Activated naive CD8-positive, alpha-beta T cell treated with anti-CD3 and anti-CD28 coated beads, Interleukin-2, amount 10 ng/mL, durations not matched to agents 7 days and 5 days (primary cell): Measurements from ENCODE around the gene FADS1. TPM values are rescaled to one million over a fixed set of nuclear protein-coding genes. Genes with fewer than 3 reads are reported as not detected.

Source experiments
- ATAC-seq: fragments of 150-1000 bp; cut with Tn5 transposase; one replicate; pipeline ENCODE4 v1.10.0; 2021; ENCODE audit warnings: low read depth, moderate library complexity
- POLR2A ChIA-PET: fragments of 350-600 bp; sonication (Branson Sonifier 250); formaldehyde crosslinking; loops from one replicate; lab custom pipeline; 2021; ENCODE audit warnings: antibody characterized with exemption; lab: Charles Lee
- DNase-seq: peaks from one replicate; pipeline ENCODE4 v3.0.0; 2021
- H3K27ac Mint-ChIP-seq: one replicate; pipeline ENCODE4 v1.8.0; 2022; ENCODE audit warnings: mild to moderate bottlenecking, mixed read lengths
- H3K27me3 Mint-ChIP-seq: one replicate; pipeline ENCODE4 v1.8.0; 2022; ENCODE audit warnings: mild to moderate bottlenecking, moderate library complexity, mixed read lengths
- H3K36me3 Mint-ChIP-seq: one replicate; pipeline ENCODE4 v1.8.0; 2021; ENCODE audit warnings: mild to moderate bottlenecking, mixed read lengths
- H3K4me1 Mint-ChIP-seq: one replicate; pipeline ENCODE4 v1.8.0; 2021; ENCODE audit warnings: mixed read lengths
- H3K4me3 Mint-ChIP-seq: one replicate; pipeline ENCODE4 v1.8.0; 2022; ENCODE audit warnings: mild to moderate bottlenecking, moderate library complexity, mixed read lengths
- H3K9me3 Mint-ChIP-seq: one replicate; pipeline ENCODE4 v1.8.0; 2021; ENCODE audit warnings: mixed read lengths
- total RNA-seq, 2 experiments: library from RNA; stranded (reverse); gene quantifications; one replicate each; pipeline ENCODE4 v1.2.3, GENCODE V29; 2021

The FADS1 gene
- total RNA-seq, 2 experiments from 2014 or later = 53.2 to 54.7 TPM

DNA sequence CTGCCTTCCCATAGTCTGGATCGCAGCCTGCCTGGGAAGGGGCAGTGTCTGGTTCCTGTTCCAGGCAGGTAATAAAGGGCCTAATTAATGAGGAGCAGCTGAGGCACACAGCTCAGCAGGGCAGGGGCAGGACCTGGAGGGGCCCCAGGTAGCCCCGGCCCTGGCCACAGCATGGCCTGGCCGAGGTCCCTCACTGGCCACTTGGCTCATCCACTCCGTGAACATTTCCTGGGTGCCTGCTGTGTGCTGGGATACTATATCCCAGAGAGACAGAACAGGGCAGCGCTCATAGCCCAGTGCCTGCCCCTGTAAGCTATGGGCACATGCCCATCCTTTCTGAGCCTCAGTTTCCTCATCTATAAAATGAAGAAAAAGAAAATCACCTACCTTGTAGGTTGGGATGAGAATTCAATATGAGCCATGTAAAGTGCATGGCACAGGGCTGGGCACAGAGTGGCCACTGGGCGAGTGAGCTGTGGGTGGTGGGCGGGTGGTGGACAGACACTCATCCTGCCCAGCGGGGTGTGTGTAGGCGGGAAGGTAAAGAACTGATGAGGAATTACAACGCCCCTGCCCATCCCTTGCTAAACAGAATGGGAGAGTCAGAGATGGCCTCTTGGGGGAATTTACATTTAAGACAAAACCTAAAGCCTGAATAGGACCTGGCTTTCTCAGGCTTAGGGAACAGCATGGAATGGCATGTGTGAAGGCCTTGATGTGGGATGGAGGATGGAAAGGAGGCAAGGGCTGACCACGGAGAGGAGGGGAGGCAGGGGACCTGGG lies 55.2 kb downstream of the FADS1 start:
- Mint-ChIP-seq H3K36me3 (no peaks in the 10 kb centered on the region), H3K4me1 (peaks cover 7% of the 10 kb centered on the region), H3K9me3 (no peaks in the 10 kb centered on the region), H3K4me3 (no peak overlapping the region), H3K27ac (no peak overlapping the region), H3K27me3 (peaks cover 2% of the 10 kb centered on the region)
- POLR2A ChIA-PET = no interaction called here
- DNase-seq (no peak), ATAC-seq (no peak)

DNA sequence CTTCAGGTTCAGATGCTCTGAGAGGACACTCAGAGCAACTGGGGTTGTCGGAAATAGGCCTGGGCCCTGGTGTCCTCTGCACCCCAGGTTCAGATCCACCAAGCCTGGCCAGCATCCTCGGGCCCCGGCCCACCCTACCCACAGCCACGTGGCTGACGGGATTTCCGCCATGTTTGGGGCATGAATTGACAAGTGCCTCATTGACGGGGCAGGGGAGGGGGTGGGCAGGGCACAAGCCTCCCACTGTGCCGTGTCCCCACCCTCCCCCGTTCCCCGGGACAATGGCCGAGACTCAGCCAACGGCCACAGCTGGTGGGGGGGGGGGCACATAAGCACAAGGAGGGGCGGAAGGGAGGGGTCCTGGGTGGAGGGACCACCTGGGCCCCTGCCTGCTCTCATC lies 55.9 kb downstream of the FADS1 start:
- POLR2A ChIA-PET = no interaction called here
- ATAC-seq (no peak), DNase-seq (no peak)
- H3K27me3 Mint-ChIP-seq = peaks cover 2% of the 10 kb centered on the region
- H3K4me3 Mint-ChIP-seq = no peak overlapping the region
- no peak overlapping the region for H3K27ac Mint-ChIP-seq
- peaks cover 12% of the 10 kb centered on the region for H3K4me1 Mint-ChIP-seq
- H3K36me3 Mint-ChIP-seq = no peaks in the 10 kb centered on the region
- H3K9me3 Mint-ChIP-seq = no peaks in the 10 kb centered on the region

GRCh38 chr11:61757213-61757862 lies 59.5 kb downstream of the FADS1 start:
- no peaks in the 10 kb centered on the region for H3K9me3 Mint-ChIP-seq
- H3K27me3 Mint-ChIP-seq = peaks cover 17% of the 10 kb centered on the region

GRCh38 chr11:61756452-61757212 lies 60.2 kb downstream of the FADS1 start:
- POLR2A ChIA-PET = interaction anchor here (1.1 kb wide), 1 partner anchor 16 kb away, joined by 4 read pairs; no protein-coding TSS in a partner anchor
- peaks cover 19% of the 10 kb centered on the region for H3K4me1 Mint-ChIP-seq
- peak; percentile 79 for ATAC-seq

More at GRCh38 chr11:61757213-61757862, 59.5 kb downstream of the FADS1 start:
- ATAC-seq (no peak), DNase-seq (no peak)
- Mint-ChIP-seq H3K4me3 (no peak overlapping the region), H3K36me3 (no peaks in the 10 kb centered on the region), H3K4me1 (peaks cover 17% of the 10 kb centered on the region), H3K27ac (peak overlapping the region; percentile 70)
- POLR2A ChIA-PET = no interaction called here

GRCh38 chr11:61756147-61756451 lies 60.7 kb downstream of the FADS1 start:
- peak overlapping the region; percentile 52 for H3K4me3 Mint-ChIP-seq
- DNase-seq (no peak), ATAC-seq (no peak)
- H3K9me3 Mint-ChIP-seq = no peaks in the 10 kb centered on the region
- POLR2A ChIA-PET = interaction anchor here (1.1 kb wide), 1 partner anchor 16 kb away, joined by 4 read pairs; no protein-coding TSS in a partner anchor
- peak overlapping the region; percentile 82 for H3K27ac Mint-ChIP-seq
- H3K4me1 Mint-ChIP-seq = peaks cover 19% of the 10 kb centered on the region
- H3K36me3 Mint-ChIP-seq = no peaks in the 10 kb centered on the region
- H3K27me3 Mint-ChIP-seq = peaks cover 26% of the 10 kb centered on the region

More at GRCh38 chr11:61756452-61757212, 60.2 kb downstream of the FADS1 start:
- Mint-ChIP-seq H3K9me3 (no peaks in the 10 kb centered on the region), H3K36me3 (no peaks in the 10 kb centered on the region), H3K4me3 (peak overlapping the region; percentile 52), H3K27ac (peak overlapping the region; percentile 82), H3K27me3 (peaks cover 21% of the 10 kb centered on the region)
- DNase-seq = peak; percentile 51

DNA sequence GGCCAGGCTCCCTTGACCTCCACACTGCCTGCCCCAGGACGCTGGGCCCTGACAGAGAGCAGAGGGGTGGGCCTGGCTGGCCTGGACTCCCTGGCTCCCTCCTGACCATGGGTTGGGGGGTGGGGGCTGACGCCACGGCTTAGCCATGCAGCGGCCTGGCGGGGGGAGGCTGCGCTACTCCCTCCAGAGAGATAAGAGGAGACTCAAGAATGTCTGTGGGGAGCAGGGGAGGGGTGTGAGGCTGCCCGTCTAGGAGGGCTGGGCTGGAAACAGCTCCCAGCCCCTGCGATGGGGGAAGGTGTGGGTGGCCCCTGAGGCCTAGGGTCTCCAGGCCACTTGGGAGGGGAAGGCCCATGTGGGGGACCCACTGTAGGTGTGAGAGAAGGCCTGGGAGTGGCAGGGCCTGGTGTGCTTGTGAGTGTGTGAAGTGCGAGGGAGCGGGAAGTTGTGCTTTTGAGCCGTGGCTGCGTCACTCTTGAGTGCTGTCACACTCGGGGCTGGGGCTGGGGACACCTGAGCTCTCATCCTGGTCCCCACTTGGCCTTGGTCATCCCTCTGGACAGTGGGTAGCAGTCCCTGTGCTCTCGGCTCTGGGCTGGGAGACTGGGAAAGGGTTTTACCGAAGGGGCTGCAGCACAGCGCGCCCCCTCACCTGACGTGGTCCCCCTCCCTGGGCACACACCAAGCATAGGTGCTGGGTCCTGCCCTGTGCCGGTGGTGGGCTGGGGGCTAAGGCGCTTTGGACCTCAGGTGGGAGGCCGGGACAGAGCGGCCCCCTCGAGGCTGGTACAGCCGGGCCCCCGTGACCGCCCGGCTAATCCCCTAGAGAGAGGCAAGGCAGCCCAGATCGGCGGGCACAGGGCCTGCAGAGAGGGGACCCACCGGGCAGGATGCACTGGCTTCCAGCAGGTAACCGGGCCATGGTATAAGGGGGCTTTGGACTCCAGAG lies 62.0 kb downstream of the FADS1 start:
- POLR2A ChIA-PET = no interaction called here
- peaks cover 19% of the 10 kb centered on the region for H3K4me1 Mint-ChIP-seq
- DNase-seq (no peak), ATAC-seq (no peak)
- H3K27me3 Mint-ChIP-seq = peaks cover 27% of the 10 kb centered on the region
- peak overlapping the region; percentile 71 for H3K27ac Mint-ChIP-seq
- H3K9me3 Mint-ChIP-seq = no peaks in the 10 kb centered on the region
- H3K36me3 Mint-ChIP-seq = no peaks in the 10 kb centered on the region
- no peak overlapping the region for H3K4me3 Mint-ChIP-seq

DNA sequence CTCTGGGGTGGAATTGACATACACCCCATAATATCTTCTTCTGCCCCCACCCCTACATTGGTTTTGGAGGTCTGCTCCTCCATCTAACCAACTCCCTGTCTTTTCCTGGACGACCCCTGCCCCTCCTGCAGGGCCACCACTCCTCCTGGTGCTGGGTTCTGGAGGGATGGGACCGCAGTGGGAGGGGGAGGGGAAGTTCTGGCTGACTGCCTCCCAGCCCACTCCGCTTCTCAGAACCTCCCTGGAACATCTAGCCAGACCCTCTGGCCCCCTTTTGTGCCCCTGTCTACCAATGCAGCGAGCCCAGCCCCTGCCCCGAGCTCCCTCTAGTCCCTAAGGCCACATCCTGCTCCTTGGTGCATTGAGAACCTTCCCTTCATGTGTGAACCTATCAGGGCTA lies 63.1 kb downstream of the FADS1 start:
- Mint-ChIP-seq H3K36me3 (no peaks in the 10 kb centered on the region), H3K27me3 (peaks cover 31% of the 10 kb centered on the region), H3K27ac (no peak overlapping the region), H3K4me3 (peak overlapping the region; percentile 58), H3K4me1 (peaks cover 19% of the 10 kb centered on the region), H3K9me3 (no peaks in the 10 kb centered on the region)
- no peak for ATAC-seq
- POLR2A ChIA-PET = no interaction called here
- no peak for DNase-seq

- DNase-seq (no peak), ATAC-seq (no peak)
- peak overlapping the region; percentile 58 for H3K4me3 Mint-ChIP-seq
- H3K4me1 Mint-ChIP-seq = peaks cover 19% of the 10 kb centered on the region
- POLR2A ChIA-PET = interaction anchor here (1.1 kb wide), 1 partner anchor 40 kb away, joined by 4 read pairs; the partner anchor contains the start of genes FEN1 and TMEM258
- no peaks in the 10 kb centered on the region for H3K9me3 Mint-ChIP-seq
- H3K36me3 Mint-ChIP-seq = no peaks in the 10 kb centered on the region
- peaks cover 31% of the 10 kb centered on the region for H3K27me3 Mint-ChIP-seq
- no peak overlapping the region for H3K27ac Mint-ChIP-seq
These were observed 63.8 kb downstream of the FADS1 start for GRCh38 chr11:61752925-61753521.

DNA sequence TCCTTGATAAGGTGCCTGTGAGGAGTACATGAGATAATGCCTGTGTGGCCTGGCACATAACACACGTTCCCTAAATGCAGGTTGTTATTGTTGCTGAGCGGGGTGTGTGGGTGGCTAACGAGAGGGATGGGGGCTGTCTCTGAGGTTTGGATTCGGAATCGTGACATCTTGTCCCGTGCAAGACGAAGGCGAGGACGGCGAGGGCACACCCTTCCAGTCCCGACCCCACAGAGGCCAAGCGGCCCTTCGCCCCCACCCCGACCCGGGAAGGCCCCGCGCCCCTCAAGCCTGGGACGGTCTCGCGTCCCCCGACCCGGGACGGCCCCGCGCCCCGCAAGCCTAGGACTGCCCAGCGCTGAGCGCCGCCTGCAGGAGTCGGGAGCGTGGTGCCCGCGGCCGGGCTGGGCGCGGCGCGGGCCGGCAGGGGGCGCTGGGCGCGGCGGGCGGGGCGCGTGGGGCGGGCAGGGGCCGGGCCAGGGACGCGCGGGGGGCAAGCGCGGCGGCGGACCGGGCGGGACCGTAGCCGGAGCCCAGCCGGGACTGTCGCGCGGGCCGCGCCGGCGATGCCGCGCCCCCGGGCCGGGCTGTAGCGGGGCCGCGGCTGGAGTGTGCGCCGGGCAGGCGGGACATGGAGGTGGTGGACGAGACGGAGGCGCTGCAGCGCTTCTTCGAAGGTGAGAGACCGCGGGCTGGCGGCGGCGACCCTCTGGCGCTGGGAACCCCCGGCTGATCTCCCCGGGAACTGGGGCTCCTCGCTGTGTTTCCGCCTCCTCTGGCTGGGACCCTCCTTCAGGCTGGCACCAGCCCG lies 64.5 kb downstream of the FADS1 start, which contains the start of gene MYRF:
MYRF (plus strand) TSS at position 520 of the 808 bp plus-strand sequence; CDS start at position 629, 109 bp downstream.
- Mint-ChIP-seq H3K27ac (no peak within 1 kb of the TSS), H3K9me3 (no peaks in the 10 kb centered on the region), H3K4me1 (peaks cover 16% of the 10 kb centered on the region), H3K4me3 (peak within 1 kb of the TSS; percentile 68), H3K36me3 (no peaks in the 10 kb centered on the region), H3K27me3 (peaks cover 31% of the 10 kb centered on the region)
- ATAC-seq = peak; percentile 84
- POLR2A ChIA-PET = interaction anchor here (1.1 kb wide), 1 partner anchor 40 kb away, joined by 4 read pairs; the partner anchor contains the start of genes FEN1 and TMEM258
- DNase-seq = peak; percentile 85

DNA sequence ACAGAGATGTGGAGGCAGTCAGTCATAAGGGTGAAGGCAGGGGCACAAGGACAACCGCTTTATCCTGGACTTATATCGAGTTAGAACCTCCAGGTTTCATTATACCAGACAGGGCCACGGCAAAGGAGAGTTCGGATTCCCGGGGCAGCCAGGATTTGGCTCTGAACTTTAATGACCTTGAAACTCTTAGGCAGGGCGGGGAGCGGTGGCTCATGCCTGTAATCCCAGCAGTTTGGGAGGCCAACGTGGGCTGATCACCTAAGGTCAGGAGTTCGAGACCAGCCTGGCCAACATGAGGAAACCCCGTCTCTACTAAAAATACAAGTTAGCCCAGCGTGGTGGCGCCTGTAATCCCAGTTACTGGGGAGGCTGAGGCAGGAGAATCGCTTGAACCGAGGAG lies 65.4 kb downstream of the FADS1 start:
- no peak overlapping the region for H3K27ac Mint-ChIP-seq
- DNase-seq (no peak), ATAC-seq (no peak)
- peaks cover 10% of the 10 kb centered on the region for H3K4me1 Mint-ChIP-seq
- POLR2A ChIA-PET = no interaction called here
- no peaks in the 10 kb centered on the region for H3K9me3 Mint-ChIP-seq
- H3K4me3 Mint-ChIP-seq = no peak overlapping the region
- H3K27me3 Mint-ChIP-seq = peaks cover 31% of the 10 kb centered on the region
- no peaks in the 10 kb centered on the region for H3K36me3 Mint-ChIP-seq

DNA sequence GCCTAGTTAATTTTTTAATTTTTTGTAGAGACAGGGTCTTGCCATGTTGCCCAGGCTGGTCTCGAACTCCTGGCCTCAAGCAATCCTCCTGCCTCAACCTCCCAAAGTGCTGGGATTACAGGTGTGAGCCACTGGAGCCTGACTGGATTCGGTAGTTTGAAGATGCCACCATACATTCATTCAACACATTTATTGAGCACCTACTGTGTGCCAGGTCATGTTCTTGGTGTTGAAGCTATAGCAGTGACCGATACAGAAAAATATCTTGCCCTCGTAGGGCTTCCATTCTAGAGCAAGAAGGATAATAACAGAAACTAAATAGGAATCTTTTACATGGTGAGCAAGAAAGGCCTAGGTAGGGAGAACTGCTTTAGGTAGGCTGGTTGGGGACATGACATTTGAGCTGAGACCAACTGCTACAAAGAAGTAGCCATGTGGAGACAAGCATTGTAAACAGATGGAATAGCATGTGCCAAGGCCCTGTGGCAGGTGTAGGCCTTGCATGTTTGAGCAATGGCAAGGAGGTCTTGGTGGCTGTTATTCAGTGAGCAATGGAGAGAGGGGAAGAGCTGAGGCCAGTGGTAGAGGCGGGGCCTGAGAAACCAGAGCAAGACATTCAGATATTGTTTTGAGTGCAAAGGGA lies 66.1 kb downstream of the FADS1 start:
- Mint-ChIP-seq H3K27ac (no peak overlapping the region), H3K36me3 (no peaks in the 10 kb centered on the region), H3K4me1 (peaks cover 5% of the 10 kb centered on the region), H3K4me3 (no peak overlapping the region), H3K27me3 (peaks cover 31% of the 10 kb centered on the region), H3K9me3 (no peaks in the 10 kb centered on the region)
- POLR2A ChIA-PET = no interaction called here
- DNase-seq (no peak), ATAC-seq (no peak)
